Natural killer cell (primary cell): ENCODE data around the gene FAM13B. TPM values are rescaled to one million over a fixed set of nuclear protein-coding genes. Genes with fewer than 3 reads are reported as not detected.
"Not testable (repeated sequence)": the region's sequence is repeated elsewhere in the genome, so short reads cannot be mapped to it uniquely, and the experiment has no call there.

Experiments used
- ATAC-seq, 3 donors: fragments of 150-1000 bp in 2 of 3; fragments of 200-7000 bp in 1 of 3; cut with Tn5 transposase; 1 replicate in 1 of 3; 2 replicates in 2 of 3; pipeline ENCODE4 v1.10.0; 2021; ENCODE audit warnings: mild to moderate bottlenecking in 2 of 3, moderate library complexity in 2 of 3
- DNase-seq, 2 donors: peaks; one replicate each; pipeline versions ENCODE4 v3.0.0 to v3.0.0-alpha.2; 2013 to 2021; ENCODE audit warnings: mixed read lengths in 1 of 2
- H3K27ac ChIP-seq: one replicate; pipeline ENCODE4 v1.5.1; 2013; ENCODE audit warnings: mild to moderate bottlenecking, low read length
- H3K27me3 ChIP-seq: one replicate; pipeline ENCODE4 v1.6.1; 2013; ENCODE audit warnings: low read length; ENCODE audit not compliant: control insufficient read depth, insufficient read depth
- H3K36me3 ChIP-seq: one replicate; pipeline ENCODE4 v1.6.1; 2013; ENCODE audit warnings: low read length; ENCODE audit not compliant: control insufficient read depth, insufficient read depth
- H3K4me1 ChIP-seq: one replicate; pipeline ENCODE4 v1.6.1; 2013; ENCODE audit warnings: low read length; ENCODE audit not compliant: control insufficient read depth, insufficient read depth
- H3K4me3 ChIP-seq: one replicate; pipeline ENCODE4 v1.5.1; 2013; ENCODE audit warnings: low read length
- H3K9me3 ChIP-seq: one replicate; pipeline ENCODE4 v1.6.1; 2013; ENCODE audit warnings: low read length; ENCODE audit not compliant: control insufficient read depth, insufficient read depth
- H3K27ac Mint-ChIP-seq, 2 donors: one replicate each; pipeline ENCODE4 v1.8.0; 2022; ENCODE audit warnings: mild to moderate bottlenecking in 2 of 2, mixed read lengths in 2 of 2, moderate library complexity in 1 of 2
- H3K27me3 Mint-ChIP-seq, 2 donors: one replicate each; pipeline ENCODE4 v1.8.0; 2022; ENCODE audit warnings: low read depth in 2 of 2, mixed read lengths in 2 of 2
- H3K36me3 Mint-ChIP-seq: one replicate; pipeline ENCODE4 v1.8.0; 2022; ENCODE audit warnings: mixed read lengths
- H3K4me1 Mint-ChIP-seq, 2 donors: one replicate each; pipeline ENCODE4 v1.8.0; 2022; ENCODE audit warnings: mixed read lengths in 2 of 2
- H3K4me3 Mint-ChIP-seq: one replicate; pipeline ENCODE4 v1.8.0; 2022; ENCODE audit warnings: mild to moderate bottlenecking, moderate library complexity, mixed read lengths
- H3K9me3 Mint-ChIP-seq, 2 donors: one replicate each; pipeline ENCODE4 v1.8.0; 2022; ENCODE audit warnings: mixed read lengths in 2 of 2
- WGBS: methylation state at CpG from one replicate; pipeline ENCODE4 v1.1.7; 2013; ENCODE audit warnings: missing lambda C conversion rate; ENCODE audit not compliant: insufficient coverage; 5-methylcytosine and 5-hydroxymethylcytosine counted together
- intact Hi-C: fragments of 100-400 bp; cut with micrococcal nuclease; formaldehyde crosslinking; loops from one replicate; pipeline ENCODE4 v1.14.2; 2022
- total RNA-seq, 4 donors: library from RNA; stranded (reverse); fragments of 120-200 nt in 1 of 4; gene quantifications; one replicate each; pipeline versions ENCODE4 v1.2.3 to v1.2.4, GENCODE V29; 2013 to 2022
- TF ChIP-seq, protein P1 (sequence below): fragments of 200-600 bp; IDR thresholded peaks from one replicate; pipeline ENCODE4 v1.8.0; 2022; ENCODE audit warnings: antibody characterized with exemption

The FAM13B gene
- total RNA-seq, 3 donors from 2014 or later (not counting 1 experiment from before 2014, with no cell fraction given) = 58.8 to 74.4 (median 67.4) TPM

DNA sequence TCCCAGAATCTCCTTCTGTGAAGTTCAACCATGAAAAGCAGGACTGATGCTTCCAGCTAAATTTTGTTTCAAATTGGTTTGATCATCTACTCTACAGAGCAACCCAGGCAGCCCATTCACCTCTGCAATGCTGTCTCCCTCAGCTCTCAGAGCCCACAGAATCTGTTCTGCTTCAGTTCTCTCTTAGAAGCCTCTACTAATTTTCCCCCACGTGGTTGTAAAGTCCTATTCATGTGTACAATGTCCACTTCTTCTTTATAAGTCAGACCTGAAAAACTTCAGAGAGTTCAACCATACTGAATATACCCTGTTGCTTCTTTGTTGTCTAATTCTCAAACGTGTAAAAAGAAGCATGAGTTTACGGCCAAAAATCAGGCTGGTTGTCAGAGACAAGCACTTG lies 21.3 kb upstream of the FAM13B start:
- no peaks in the 10 kb centered on the region for H3K4me1 ChIP-seq
- H3K27me3 ChIP-seq = no peaks in the 10 kb centered on the region
- Mint-ChIP-seq H3K27me3 (peaks cover 5 to 27% of the 10 kb centered on the region in 2 donors), H3K4me1 (no peaks in the 10 kb centered on the region), H3K36me3 (no peaks in the 10 kb centered on the region), H3K27ac (no peak overlapping the region), H3K9me3 (no peaks in the 10 kb centered on the region), H3K4me3 (no peak overlapping the region)
- TF ChIP-seq, protein P1, sequence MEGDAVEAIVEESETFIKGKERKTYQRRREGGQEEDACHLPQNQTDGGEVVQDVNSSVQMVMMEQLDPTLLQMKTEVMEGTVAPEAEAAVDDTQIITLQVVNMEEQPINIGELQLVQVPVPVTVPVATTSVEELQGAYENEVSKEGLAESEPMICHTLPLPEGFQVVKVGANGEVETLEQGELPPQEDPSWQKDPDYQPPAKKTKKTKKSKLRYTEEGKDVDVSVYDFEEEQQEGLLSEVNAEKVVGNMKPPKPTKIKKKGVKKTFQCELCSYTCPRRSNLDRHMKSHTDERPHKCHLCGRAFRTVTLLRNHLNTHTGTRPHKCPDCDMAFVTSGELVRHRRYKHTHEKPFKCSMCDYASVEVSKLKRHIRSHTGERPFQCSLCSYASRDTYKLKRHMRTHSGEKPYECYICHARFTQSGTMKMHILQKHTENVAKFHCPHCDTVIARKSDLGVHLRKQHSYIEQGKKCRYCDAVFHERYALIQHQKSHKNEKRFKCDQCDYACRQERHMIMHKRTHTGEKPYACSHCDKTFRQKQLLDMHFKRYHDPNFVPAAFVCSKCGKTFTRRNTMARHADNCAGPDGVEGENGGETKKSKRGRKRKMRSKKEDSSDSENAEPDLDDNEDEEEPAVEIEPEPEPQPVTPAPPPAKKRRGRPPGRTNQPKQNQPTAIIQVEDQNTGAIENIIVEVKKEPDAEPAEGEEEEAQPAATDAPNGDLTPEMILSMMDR = no peak
- H3K4me3 ChIP-seq = no peak overlapping the region
- intact Hi-C loops = no loop called here
- 29% methylated on average over 3 of the region's 3 CpGs for WGBS
- H3K36me3 ChIP-seq = no peaks in the 10 kb centered on the region
- H3K27ac ChIP-seq = no peak overlapping the region
- H3K9me3 ChIP-seq = no peaks in the 10 kb centered on the region
- DNase-seq = no peak
- ATAC-seq = no peak

DNA sequence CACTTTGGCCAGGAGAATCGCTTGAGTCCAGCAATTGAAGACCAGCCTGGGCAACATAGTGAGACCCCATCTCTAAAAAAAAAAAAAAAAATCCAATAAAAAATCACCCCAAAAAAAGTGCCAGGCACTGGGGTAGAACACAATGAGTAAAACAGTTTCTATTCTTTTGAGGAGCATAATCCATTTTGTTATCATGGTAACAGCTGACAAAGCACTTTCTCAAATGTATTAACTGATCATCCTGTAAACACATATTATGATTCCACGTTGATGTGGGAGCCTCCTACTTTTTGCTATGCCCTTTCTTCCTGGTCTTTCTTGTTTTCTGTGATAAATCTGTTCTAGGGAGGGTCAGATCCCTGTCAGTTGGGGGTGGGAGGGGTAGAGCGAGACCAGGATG lies 20.7 kb upstream of the FAM13B start:
- no peak overlapping the region for H3K4me3 ChIP-seq
- ATAC-seq (no peak), DNase-seq (no peak)
- WGBS = 100% methylated on average over 2 of the region's 3 CpGs
- H3K27me3 Mint-ChIP-seq = peaks cover 2 to 27% of the 10 kb centered on the region in 2 donors
- intact Hi-C loops = no loop called here
- no peaks in the 10 kb centered on the region for H3K36me3 ChIP-seq
- H3K27me3 ChIP-seq = no peaks in the 10 kb centered on the region
- H3K4me1 Mint-ChIP-seq = no peaks in the 10 kb centered on the region
- no peak overlapping the region for H3K4me3 Mint-ChIP-seq
- no peaks in the 10 kb centered on the region for H3K4me1 ChIP-seq
- H3K27ac ChIP-seq = no peak overlapping the region
- no peaks in the 10 kb centered on the region for H3K9me3 Mint-ChIP-seq
- TF ChIP-seq, protein P1 = no peak
- no peaks in the 10 kb centered on the region for H3K9me3 ChIP-seq
- no peak overlapping the region for H3K27ac Mint-ChIP-seq
- H3K36me3 Mint-ChIP-seq = no peaks in the 10 kb centered on the region

DNA sequence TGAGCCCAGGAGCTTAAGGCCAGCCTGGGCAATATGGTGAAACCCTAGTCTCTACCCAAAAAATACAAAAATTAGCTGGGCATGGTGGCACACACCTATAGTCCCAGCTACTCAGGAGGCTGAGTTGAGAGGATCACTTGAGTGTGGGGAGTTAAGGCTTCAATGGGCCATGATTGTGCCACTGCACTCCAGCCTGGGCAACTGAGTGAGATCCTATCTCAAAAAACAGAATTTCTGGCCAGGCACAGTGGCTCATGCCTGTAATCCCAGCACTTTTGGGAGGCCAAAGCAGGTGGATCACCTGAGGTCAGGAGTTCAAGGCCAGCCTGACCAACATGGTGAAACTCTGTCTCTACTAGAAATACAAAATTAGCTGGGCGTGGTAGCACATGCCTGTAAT lies 19.8 kb upstream of the FAM13B start:
- H3K36me3 Mint-ChIP-seq, ATAC-seq, H3K27me3 ChIP-seq, H3K4me1 ChIP-seq, H3K4me3 ChIP-seq, H3K36me3 ChIP-seq, H3K27ac ChIP-seq, H3K9me3 ChIP-seq, H3K27ac Mint-ChIP-seq, H3K4me1 Mint-ChIP-seq, DNase-seq, H3K4me3 Mint-ChIP-seq, H3K9me3 Mint-ChIP-seq, intact Hi-C loops: not testable (repeated sequence)
- peaks cover 2 to 27% of the 10 kb centered on the region in 2 donors for H3K27me3 Mint-ChIP-seq
- 96% methylated on average over 1 of the region's 1 CpG for WGBS

GRCh38 chr5:138051441-138052296 lies 18.8 kb upstream of the FAM13B start:
- no peak for ATAC-seq
- intact Hi-C loops = no loop called here
- no peak overlapping the region for H3K4me3 Mint-ChIP-seq
- WGBS = 83% methylated on average over 9 of the region's 9 CpGs
- H3K36me3 Mint-ChIP-seq = no peaks in the 10 kb centered on the region
- Histone ChIP-seq H3K4me3 (no peak overlapping the region), H3K27ac (no peak overlapping the region), H3K4me1 (no peaks in the 10 kb centered on the region), H3K27me3 (no peaks in the 10 kb centered on the region), H3K9me3 (no peaks in the 10 kb centered on the region), H3K36me3 (no peaks in the 10 kb centered on the region)
- H3K27me3 Mint-ChIP-seq = peaks cover 2 to 27% of the 10 kb centered on the region in 2 donors
- no peaks in the 10 kb centered on the region for H3K9me3 Mint-ChIP-seq
- H3K27ac Mint-ChIP-seq = no peak overlapping the region
- no peak for DNase-seq
- H3K4me1 Mint-ChIP-seq = no peaks in the 10 kb centered on the region
- TF ChIP-seq, protein P1 = no peak

DNA sequence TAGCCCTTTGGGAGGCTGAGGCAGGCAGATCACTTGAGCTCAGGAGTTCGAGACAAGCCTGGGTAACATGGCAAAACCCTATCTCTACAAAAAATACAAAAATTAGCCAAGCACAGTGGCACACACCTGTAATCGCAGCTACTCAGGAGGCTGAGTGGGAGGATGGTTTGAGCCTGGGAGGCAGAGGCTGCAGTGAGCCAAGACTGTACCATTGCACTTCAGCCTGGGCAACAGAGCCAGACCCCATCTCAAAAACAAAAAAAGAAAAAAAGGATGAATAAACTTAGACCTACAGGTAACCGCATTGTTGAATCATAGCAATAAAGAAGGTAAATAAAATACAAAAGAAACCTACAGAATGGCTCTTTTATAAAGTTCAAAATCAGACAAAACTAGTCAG lies 12.4 kb upstream of the FAM13B start:
- H3K36me3 ChIP-seq, H3K4me1 ChIP-seq, H3K4me1 Mint-ChIP-seq, H3K36me3 Mint-ChIP-seq, H3K4me3 ChIP-seq, DNase-seq, H3K27me3 Mint-ChIP-seq, H3K9me3 ChIP-seq, H3K27ac Mint-ChIP-seq, H3K27me3 ChIP-seq, H3K4me3 Mint-ChIP-seq, ATAC-seq, intact Hi-C loops, H3K27ac ChIP-seq, H3K9me3 Mint-ChIP-seq: not testable (repeated sequence)
- 94% methylated on average over 2 of the region's 3 CpGs for WGBS
